ENCODE measurements around the gene MMP1. TPM values are rescaled to one million over a fixed set of nuclear protein-coding genes. Genes with fewer than 3 reads are reported as not detected.

Gene MMP1
- total RNA-seq, 2 donors from 2014 or later, result 0.71 TPM; not detected in 1

DNA sequence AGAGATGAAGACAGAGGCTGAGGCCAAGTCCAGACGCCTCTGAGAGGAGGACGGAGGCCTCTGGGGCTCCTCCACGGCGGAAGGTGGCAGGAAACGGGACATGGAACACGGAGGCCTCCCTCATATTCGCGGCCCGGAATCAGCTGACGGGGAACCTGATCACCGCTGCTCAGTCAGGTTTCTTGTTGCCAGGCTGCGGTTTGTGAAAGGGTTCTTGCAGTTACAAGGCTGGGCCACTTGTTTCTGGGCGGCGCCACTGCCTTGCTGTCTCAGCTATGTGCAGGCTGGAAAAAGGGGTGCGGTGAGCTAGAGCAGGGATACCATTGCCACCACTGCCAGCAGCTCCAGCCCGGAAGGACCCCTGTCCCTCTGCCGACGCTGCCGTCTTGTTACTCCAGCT, 10.0 kb upstream of the MMP1 start:
- no peak overlapping the region for H3K4me3 ChIP-seq
- DNase-seq (ENCODE audit: low spot score) (no peak), ATAC-seq (ENCODE audit: insufficient number of reproducible peaks, low FRiP score, low read depth) (no peak)
- H3K27me3 ChIP-seq (replicated peaks; ENCODE audit: insufficient read depth), result no peaks in the 10 kb centered on the region
- H3K27ac ChIP-seq, result no peak overlapping the region
- H3K9me3 ChIP-seq, result no peaks in the 10 kb centered on the region
- no peaks in the 10 kb centered on the region for H3K4me1 ChIP-seq (ENCODE audit: control insufficient read depth in 1 of 2, low read depth in 2 of 2)
- TF ChIP-seq, protein P1, sequence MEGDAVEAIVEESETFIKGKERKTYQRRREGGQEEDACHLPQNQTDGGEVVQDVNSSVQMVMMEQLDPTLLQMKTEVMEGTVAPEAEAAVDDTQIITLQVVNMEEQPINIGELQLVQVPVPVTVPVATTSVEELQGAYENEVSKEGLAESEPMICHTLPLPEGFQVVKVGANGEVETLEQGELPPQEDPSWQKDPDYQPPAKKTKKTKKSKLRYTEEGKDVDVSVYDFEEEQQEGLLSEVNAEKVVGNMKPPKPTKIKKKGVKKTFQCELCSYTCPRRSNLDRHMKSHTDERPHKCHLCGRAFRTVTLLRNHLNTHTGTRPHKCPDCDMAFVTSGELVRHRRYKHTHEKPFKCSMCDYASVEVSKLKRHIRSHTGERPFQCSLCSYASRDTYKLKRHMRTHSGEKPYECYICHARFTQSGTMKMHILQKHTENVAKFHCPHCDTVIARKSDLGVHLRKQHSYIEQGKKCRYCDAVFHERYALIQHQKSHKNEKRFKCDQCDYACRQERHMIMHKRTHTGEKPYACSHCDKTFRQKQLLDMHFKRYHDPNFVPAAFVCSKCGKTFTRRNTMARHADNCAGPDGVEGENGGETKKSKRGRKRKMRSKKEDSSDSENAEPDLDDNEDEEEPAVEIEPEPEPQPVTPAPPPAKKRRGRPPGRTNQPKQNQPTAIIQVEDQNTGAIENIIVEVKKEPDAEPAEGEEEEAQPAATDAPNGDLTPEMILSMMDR (IDR thresholded peaks at IDR 0.05), result no peak
- no peaks in the 10 kb centered on the region for H3K36me3 ChIP-seq

DNA sequence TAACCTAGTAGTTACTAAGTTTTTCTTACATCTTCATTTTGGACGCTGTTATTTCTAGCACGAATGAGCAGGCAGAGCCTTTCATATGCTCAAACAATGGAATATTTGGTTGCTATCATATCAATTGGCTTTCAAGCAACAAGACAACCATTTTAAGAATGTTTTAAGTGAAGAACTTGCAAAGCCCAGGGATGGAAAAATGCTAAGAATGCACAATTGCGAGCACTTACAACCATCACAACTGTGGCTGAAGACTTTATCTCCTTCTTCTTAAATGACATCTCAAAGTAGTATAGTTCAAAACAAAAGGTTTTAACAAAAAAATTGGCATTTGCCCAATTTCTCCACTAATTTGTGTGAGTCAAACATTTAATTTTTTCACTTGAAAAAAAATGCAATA, 8.3 kb upstream of the MMP1 start:
- Histone ChIP-seq H3K27me3 (replicated peaks; ENCODE audit: insufficient read depth) (no peaks in the 10 kb centered on the region), H3K9me3 (no peaks in the 10 kb centered on the region), H3K4me1 (ENCODE audit: control insufficient read depth in 1 of 2, low read depth in 2 of 2) (no peaks in the 10 kb centered on the region), H3K27ac (no peak overlapping the region), H3K36me3 (no peaks in the 10 kb centered on the region), H3K4me3 (no peak overlapping the region)
- no peak for DNase-seq (ENCODE audit: low spot score)
- ATAC-seq (ENCODE audit: insufficient number of reproducible peaks, low FRiP score, low read depth), result no peak
- TF ChIP-seq, protein P1 (IDR thresholded peaks at IDR 0.05), result no peak

DNA sequence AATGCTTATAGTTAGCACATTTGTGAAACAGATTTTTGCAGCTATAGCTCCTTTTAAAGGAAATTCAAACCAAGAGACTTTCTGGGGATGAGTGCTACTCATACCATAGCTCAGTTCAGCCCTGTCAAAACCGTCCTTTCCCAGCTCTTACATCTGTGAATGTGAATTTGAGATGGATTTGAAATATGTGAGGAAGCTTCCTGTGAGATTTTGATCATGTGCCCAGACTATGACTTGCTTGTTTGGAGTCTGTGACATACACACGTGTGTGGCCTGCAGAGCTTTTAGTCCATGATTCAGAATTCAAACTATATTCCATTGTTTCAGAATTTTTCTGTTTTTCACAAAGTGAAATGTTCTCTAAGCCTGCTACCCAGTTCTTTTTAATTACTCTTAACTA, 4.4 kb upstream of the MMP1 start:
- TF ChIP-seq, protein P1 (IDR thresholded peaks at IDR 0.05), result no peak
- Histone ChIP-seq H3K27me3 (replicated peaks; ENCODE audit: insufficient read depth) (no peaks in the 10 kb centered on the region), H3K9me3 (no peaks in the 10 kb centered on the region), H3K4me3 (no peak overlapping the region), H3K4me1 (ENCODE audit: control insufficient read depth in 1 of 2, low read depth in 2 of 2) (no peaks in the 10 kb centered on the region), H3K27ac (no peak overlapping the region), H3K36me3 (no peaks in the 10 kb centered on the region)
- DNase-seq (ENCODE audit: low spot score), result no peak
- no peak for ATAC-seq (ENCODE audit: insufficient number of reproducible peaks, low FRiP score, low read depth)

DNA sequence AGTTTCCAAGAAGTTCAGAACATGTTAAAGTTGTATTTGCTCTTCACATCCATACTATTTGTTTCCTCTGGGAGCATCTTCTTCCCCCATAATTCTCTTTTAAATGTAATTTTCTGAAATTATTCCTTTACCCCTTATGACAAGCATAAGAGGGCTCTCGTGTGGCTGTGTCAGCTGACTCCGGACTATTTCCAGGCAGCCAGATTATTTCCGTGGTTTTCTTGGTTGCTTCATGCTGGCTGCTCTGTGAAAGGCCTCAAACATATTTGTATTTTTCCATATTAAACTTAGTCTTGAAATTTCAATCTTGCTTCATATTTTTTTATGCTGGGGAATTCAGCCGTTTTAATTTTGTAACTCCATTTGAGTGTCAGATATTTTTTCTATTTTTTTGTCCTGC, 2.8 kb upstream of the MMP1 start:
- no peaks in the 10 kb centered on the region for H3K36me3 ChIP-seq
- H3K4me1 ChIP-seq (ENCODE audit: control insufficient read depth in 1 of 2, low read depth in 2 of 2), result no peaks in the 10 kb centered on the region
- ATAC-seq (ENCODE audit: insufficient number of reproducible peaks, low FRiP score, low read depth) (no peak), DNase-seq (ENCODE audit: low spot score) (no peak)
- H3K27ac ChIP-seq, result no peak overlapping the region
- no peaks in the 10 kb centered on the region for H3K9me3 ChIP-seq
- H3K4me3 ChIP-seq, result no peak overlapping the region
- no peaks in the 10 kb centered on the region for H3K27me3 ChIP-seq (replicated peaks; ENCODE audit: insufficient read depth)
- TF ChIP-seq, protein P1 (IDR thresholded peaks at IDR 0.05), result no peak

DNA sequence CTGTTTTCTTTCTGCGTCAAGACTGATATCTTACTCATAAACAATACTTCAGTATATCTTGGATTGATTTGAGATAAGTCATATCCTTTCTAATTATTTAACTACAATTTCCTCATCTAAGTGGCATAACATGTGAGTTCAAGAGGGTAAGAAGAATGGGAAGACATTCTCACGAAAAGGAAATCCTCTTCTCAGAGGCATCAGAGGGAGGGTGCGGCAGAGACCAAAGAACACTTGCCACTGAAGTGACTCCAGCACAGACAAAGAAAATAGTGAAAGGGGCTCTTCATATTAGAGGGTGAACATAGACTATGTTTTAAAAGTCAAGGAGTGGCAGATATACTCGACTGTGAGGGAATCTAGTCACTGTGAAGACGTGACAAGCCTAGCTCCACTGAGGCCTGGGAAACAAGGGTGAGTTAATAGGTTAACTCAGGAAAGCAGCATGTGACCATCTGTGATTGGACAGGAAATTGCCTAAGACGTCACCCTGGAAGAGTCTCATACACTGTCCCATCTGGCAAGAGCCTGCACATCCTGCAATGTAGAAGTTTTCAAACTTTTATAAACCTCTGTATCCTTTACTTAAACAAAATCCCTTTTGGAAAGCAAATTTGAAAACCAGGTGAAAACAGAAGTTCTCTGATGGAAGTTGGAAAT, 1.9 kb upstream of the MMP1 start:
- ATAC-seq (ENCODE audit: insufficient number of reproducible peaks, low FRiP score, low read depth) (no peak), DNase-seq (ENCODE audit: low spot score) (no peak)
- no peak overlapping the region for H3K4me3 ChIP-seq
- H3K9me3 ChIP-seq, result no peaks in the 10 kb centered on the region
- TF ChIP-seq, protein P1 (IDR thresholded peaks at IDR 0.05), result no peak
- no peaks in the 10 kb centered on the region for H3K36me3 ChIP-seq
- H3K27ac ChIP-seq, result no peak overlapping the region
- H3K27me3 ChIP-seq (replicated peaks; ENCODE audit: insufficient read depth), result no peaks in the 10 kb centered on the region
- H3K4me1 ChIP-seq (ENCODE audit: control insufficient read depth in 1 of 2, low read depth in 2 of 2), result no peaks in the 10 kb centered on the region
